ENCODE data around the gene GPLD1. TPM values are rescaled to one million over a fixed set of nuclear protein-coding genes. Genes with fewer than 3 reads are reported as not detected.
A peak's percentile ranks its signal among the peaks of the same experiment; 100 is the strongest.

GPLD1 gene
- total and polyA plus RNA-seq, 2 donors: 1.3 to 7.7 TPM

GRCh38 chr6:24476631-24477030 is 12.7 kb downstream of the GPLD1 start:
- H3K9me3 ChIP-seq (ENCODE audit: control insufficient read depth in 2 of 2, insufficient read depth in 1 of 2, low read length in 1 of 2): no peaks in the 10 kb centered on the region
- H3K27ac ChIP-seq (ENCODE audit: low read depth in 1 of 2, low read length in 1 of 2): no peak overlapping the region
- WGBS: 97% methylated on average over 6 of the region's 6 CpGs
- no peaks in the 10 kb centered on the region for H3K4me1 ChIP-seq (ENCODE audit: control insufficient read depth in 2 of 2, insufficient read depth in 2 of 2, low read length in 2 of 2)
- no peak overlapping the region for H3K4me3 ChIP-seq (ENCODE audit: low read length in 2 of 2)
- no peaks in the 10 kb centered on the region for H3K36me3 ChIP-seq (ENCODE audit: control insufficient read depth in 2 of 2, insufficient read depth in 2 of 2, low read length in 1 of 2)
- DNase-seq (ENCODE audit: low read depth in 6 of 9, low spot score in 9 of 9): no peak
- no peaks in the 10 kb centered on the region for H3K27me3 ChIP-seq (ENCODE audit: control insufficient read depth in 2 of 2, insufficient read depth in 1 of 2, low read length in 1 of 2)

- Histone ChIP-seq H3K4me3 (ENCODE audit: low read length in 2 of 2) (no peak overlapping the region), H3K9me3 (ENCODE audit: control insufficient read depth in 2 of 2, insufficient read depth in 1 of 2, low read length in 1 of 2) (no peaks in the 10 kb centered on the region), H3K36me3 (ENCODE audit: control insufficient read depth in 2 of 2, insufficient read depth in 2 of 2, low read length in 1 of 2) (no peaks in the 10 kb centered on the region), H3K27ac (ENCODE audit: low read depth in 1 of 2, low read length in 1 of 2) (no peak overlapping the region), H3K27me3 (ENCODE audit: control insufficient read depth in 2 of 2, insufficient read depth in 1 of 2, low read length in 1 of 2) (no peaks in the 10 kb centered on the region), H3K4me1 (ENCODE audit: control insufficient read depth in 2 of 2, insufficient read depth in 2 of 2, low read length in 2 of 2) (no peaks in the 10 kb centered on the region)
- no peak for DNase-seq (ENCODE audit: low read depth in 6 of 9, low spot score in 9 of 9)
Observed at GRCh38 chr6:24472181-24472580, 17.2 kb downstream of the GPLD1 start.

GRCh38 chr6:24469811-24470210 is 19.6 kb downstream of the GPLD1 start:
- WGBS: 99% methylated on average over 7 of the region's 7 CpGs
- H3K27me3 ChIP-seq (ENCODE audit: control insufficient read depth in 2 of 2, insufficient read depth in 1 of 2, low read length in 1 of 2): no peaks in the 10 kb centered on the region
- no peaks in the 10 kb centered on the region for H3K36me3 ChIP-seq (ENCODE audit: control insufficient read depth in 2 of 2, insufficient read depth in 2 of 2, low read length in 1 of 2)
- no peak overlapping the region for H3K4me3 ChIP-seq (ENCODE audit: low read length in 2 of 2)
- H3K27ac ChIP-seq (ENCODE audit: low read depth in 1 of 2, low read length in 1 of 2): no peak overlapping the region
- no peaks in the 10 kb centered on the region for H3K9me3 ChIP-seq (ENCODE audit: control insufficient read depth in 2 of 2, insufficient read depth in 1 of 2, low read length in 1 of 2)
- no peak for DNase-seq (ENCODE audit: low read depth in 6 of 9, low spot score in 9 of 9)
- H3K4me1 ChIP-seq (ENCODE audit: control insufficient read depth in 2 of 2, insufficient read depth in 2 of 2, low read length in 2 of 2): no peaks in the 10 kb centered on the region

GRCh38 chr6:24464253-24465038 is 24.9 kb downstream of the GPLD1 start:
- H3K27me3 ChIP-seq (ENCODE audit: control insufficient read depth in 2 of 2, insufficient read depth in 1 of 2, low read length in 1 of 2): no peaks in the 10 kb centered on the region
- 97% methylated on average over 11 of the region's 11 CpGs for WGBS
- DNase-seq (ENCODE audit: low read depth in 6 of 9, low spot score in 9 of 9): no peak
- H3K9me3 ChIP-seq (ENCODE audit: control insufficient read depth in 2 of 2, insufficient read depth in 1 of 2, low read length in 1 of 2): no peaks in the 10 kb centered on the region
- H3K4me1 ChIP-seq (ENCODE audit: control insufficient read depth in 2 of 2, insufficient read depth in 2 of 2, low read length in 2 of 2): no peaks in the 10 kb centered on the region
- H3K27ac ChIP-seq (ENCODE audit: low read depth in 1 of 2, low read length in 1 of 2): no peak overlapping the region
- no peak overlapping the region for H3K4me3 ChIP-seq (ENCODE audit: low read length in 2 of 2)
- H3K36me3 ChIP-seq (ENCODE audit: control insufficient read depth in 2 of 2, insufficient read depth in 2 of 2, low read length in 1 of 2): no peaks in the 10 kb centered on the region

- no peak overlapping the region for H3K4me3 ChIP-seq (ENCODE audit: low read length in 2 of 2)
- no peaks in the 10 kb centered on the region for H3K4me1 ChIP-seq (ENCODE audit: control insufficient read depth in 2 of 2, insufficient read depth in 2 of 2, low read length in 2 of 2)
- no peak overlapping the region for H3K27ac ChIP-seq (ENCODE audit: low read depth in 1 of 2, low read length in 1 of 2)
- no peak for DNase-seq (ENCODE audit: low read depth in 6 of 9, low spot score in 9 of 9)
- H3K27me3 ChIP-seq (ENCODE audit: control insufficient read depth in 2 of 2, insufficient read depth in 1 of 2, low read length in 1 of 2): no peaks in the 10 kb centered on the region
- peaks cover 0 to 3% of the 10 kb centered on the region in 2 donors for H3K36me3 ChIP-seq (ENCODE audit: control insufficient read depth in 2 of 2, insufficient read depth in 2 of 2, low read length in 1 of 2)
- no peaks in the 10 kb centered on the region for H3K9me3 ChIP-seq (ENCODE audit: control insufficient read depth in 2 of 2, insufficient read depth in 1 of 2, low read length in 1 of 2)
- WGBS: 92% methylated on average over 4 of the region's 4 CpGs
Observed at GRCh38 chr6:24460966-24461365, 28.4 kb downstream of the GPLD1 start.

GRCh38 chr6:24458941-24459340 is 30.4 kb downstream of the GPLD1 start:
- Histone ChIP-seq H3K9me3 (ENCODE audit: control insufficient read depth in 2 of 2, insufficient read depth in 1 of 2, low read length in 1 of 2) (no peaks in the 10 kb centered on the region), H3K36me3 (ENCODE audit: control insufficient read depth in 2 of 2, insufficient read depth in 2 of 2, low read length in 1 of 2) (peaks cover 0 to 3% of the 10 kb centered on the region in 2 donors), H3K27me3 (ENCODE audit: control insufficient read depth in 2 of 2, insufficient read depth in 1 of 2, low read length in 1 of 2) (no peaks in the 10 kb centered on the region), H3K4me3 (ENCODE audit: low read length in 2 of 2) (no peak overlapping the region), H3K27ac (ENCODE audit: low read depth in 1 of 2, low read length in 1 of 2) (no peak overlapping the region), H3K4me1 (ENCODE audit: control insufficient read depth in 2 of 2, insufficient read depth in 2 of 2, low read length in 2 of 2) (peaks cover 3 to 4% of the 10 kb centered on the region in 2 donors)
- WGBS: 94% methylated on average over 2 of the region's 2 CpGs
- no peak for DNase-seq (ENCODE audit: low read depth in 6 of 9, low spot score in 9 of 9)

GRCh38 chr6:24458134-24458533 is 31.2 kb downstream of the GPLD1 start:
- no peak overlapping the region for H3K27ac ChIP-seq (ENCODE audit: low read depth in 1 of 2, low read length in 1 of 2)
- whole genome bisulfite sequencing: 74% methylated on average over 4 of the region's 4 CpGs
- H3K27me3 ChIP-seq (ENCODE audit: control insufficient read depth in 2 of 2, insufficient read depth in 1 of 2, low read length in 1 of 2): no peaks in the 10 kb centered on the region
- no peak overlapping the region for H3K4me3 ChIP-seq (ENCODE audit: low read length in 2 of 2)
- no peaks in the 10 kb centered on the region for H3K9me3 ChIP-seq (ENCODE audit: control insufficient read depth in 2 of 2, insufficient read depth in 1 of 2, low read length in 1 of 2)
- H3K36me3 ChIP-seq (ENCODE audit: control insufficient read depth in 2 of 2, insufficient read depth in 2 of 2, low read length in 1 of 2): peaks cover 0 to 3% of the 10 kb centered on the region in 2 donors
- H3K4me1 ChIP-seq (ENCODE audit: control insufficient read depth in 2 of 2, insufficient read depth in 2 of 2, low read length in 2 of 2): peaks cover 3 to 5% of the 10 kb centered on the region in 2 donors
- no peak for DNase-seq (ENCODE audit: low read depth in 6 of 9, low spot score in 9 of 9)

- peaks cover 0 to 3% of the 10 kb centered on the region in 2 donors for H3K36me3 ChIP-seq (ENCODE audit: control insufficient read depth in 2 of 2, insufficient read depth in 2 of 2, low read length in 1 of 2)
- H3K9me3 ChIP-seq (ENCODE audit: control insufficient read depth in 2 of 2, insufficient read depth in 1 of 2, low read length in 1 of 2): no peaks in the 10 kb centered on the region
- DNase-seq (ENCODE audit: low read depth in 6 of 9, low spot score in 9 of 9): no peak
- no peak overlapping the region for H3K4me3 ChIP-seq (ENCODE audit: low read length in 2 of 2)
- no peaks in the 10 kb centered on the region for H3K27me3 ChIP-seq (ENCODE audit: control insufficient read depth in 2 of 2, insufficient read depth in 1 of 2, low read length in 1 of 2)
- peaks cover 16% of the 10 kb centered on the region in 2 donors for H3K4me1 ChIP-seq (ENCODE audit: control insufficient read depth in 2 of 2, insufficient read depth in 2 of 2, low read length in 2 of 2)
- H3K27ac ChIP-seq (ENCODE audit: low read depth in 1 of 2, low read length in 1 of 2): no peak overlapping the region
- 98% methylated on average over 4 of the region's 4 CpGs for WGBS
Observed at GRCh38 chr6:24455061-24455460, 34.3 kb downstream of the GPLD1 start.

GRCh38 chr6:24454452-24454851 is 34.9 kb downstream of the GPLD1 start:
- H3K27me3 ChIP-seq (ENCODE audit: control insufficient read depth in 2 of 2, insufficient read depth in 1 of 2, low read length in 1 of 2): no peaks in the 10 kb centered on the region
- 59% methylated on average over 5 of the region's 5 CpGs for WGBS

More at GRCh38 chr6:24454452-24454851, 34.9 kb downstream of the GPLD1 start:
- H3K27ac ChIP-seq (ENCODE audit: low read depth in 1 of 2, low read length in 1 of 2): no peak overlapping the region
- DNase-seq (ENCODE audit: low read depth in 6 of 9, low spot score in 9 of 9): peak in 1 of 9 donors; percentile 33
- peaks cover 0 to 3% of the 10 kb centered on the region in 2 donors for H3K36me3 ChIP-seq (ENCODE audit: control insufficient read depth in 2 of 2, insufficient read depth in 2 of 2, low read length in 1 of 2)
- H3K4me1 ChIP-seq (ENCODE audit: control insufficient read depth in 2 of 2, insufficient read depth in 2 of 2, low read length in 2 of 2): peaks cover 16% of the 10 kb centered on the region in 2 donors
- H3K4me3 ChIP-seq (ENCODE audit: low read length in 2 of 2): no peak overlapping the region
- H3K9me3 ChIP-seq (ENCODE audit: control insufficient read depth in 2 of 2, insufficient read depth in 1 of 2, low read length in 1 of 2): no peaks in the 10 kb centered on the region

Measured in thymus (tissue), 11 donors.